HG02588 (cell line): Measurements from ENCODE around the gene NTNG2.

Experiments
- ATAC-seq: cut with Tn5 transposase; IDR thresholded peaks from one replicate; pipeline ENCODE4 v1.9.1; 2021; ENCODE audit warnings: mild to moderate bottlenecking, moderate library complexity; ENCODE audit not compliant: unreplicated experiment

The NTNG2 gene

GRCh38 chr9:132169672-132170392 lies 8.0 kb downstream of the NTNG2 start:
- no peak for ATAC-seq

GRCh38 chr9:132171702-132172101 lies 9.8 kb downstream of the NTNG2 start:
- ATAC-seq = no peak

- no peak for ATAC-seq
Observed at GRCh38 chr9:132172185-132172584, 10.3 kb downstream of the NTNG2 start.

DNA sequence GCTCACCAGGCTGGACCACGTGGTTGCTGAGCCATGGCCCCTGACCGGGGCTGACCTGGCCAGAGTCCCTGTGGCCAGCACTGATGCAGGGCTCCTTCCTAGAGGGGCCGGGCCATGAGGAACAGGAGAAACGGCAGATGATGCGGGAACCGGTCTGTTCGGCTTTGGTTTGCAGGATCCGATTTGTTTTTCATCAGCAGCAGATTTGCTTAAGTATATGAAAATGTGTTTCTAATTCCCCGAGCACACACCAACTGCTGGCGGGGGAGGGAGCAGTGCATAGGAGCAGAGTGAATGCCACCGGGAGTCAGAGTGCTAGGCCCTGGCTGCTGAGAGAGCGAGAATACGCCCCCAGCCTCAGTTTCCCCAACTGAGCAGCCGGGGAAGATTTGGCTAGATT lies 13.6 kb downstream of the NTNG2 start:
- ATAC-seq = no peak

DNA sequence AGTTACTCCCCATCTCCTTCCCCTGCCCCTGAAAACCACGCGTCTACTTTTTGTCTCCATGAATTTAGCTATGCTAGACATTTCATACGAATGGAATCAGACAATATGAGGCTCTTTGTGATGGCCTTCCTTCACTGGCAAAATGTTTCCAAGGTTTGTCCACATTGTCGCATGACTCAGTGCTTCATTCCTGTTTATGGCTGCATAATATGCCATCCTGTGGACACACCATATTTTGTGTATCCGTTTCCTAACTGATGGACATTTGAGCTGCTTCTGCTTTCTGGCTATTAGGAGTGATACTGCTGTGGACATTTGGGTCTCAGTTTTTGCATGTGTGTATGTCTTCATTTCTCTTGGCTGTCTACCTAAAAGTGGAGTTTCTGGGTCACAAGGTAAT lies 14.5 kb downstream of the NTNG2 start:
- no peak for ATAC-seq

GRCh38 chr9:132181796-132182313 lies 20.0 kb downstream of the NTNG2 start:
- no peak for ATAC-seq

DNA sequence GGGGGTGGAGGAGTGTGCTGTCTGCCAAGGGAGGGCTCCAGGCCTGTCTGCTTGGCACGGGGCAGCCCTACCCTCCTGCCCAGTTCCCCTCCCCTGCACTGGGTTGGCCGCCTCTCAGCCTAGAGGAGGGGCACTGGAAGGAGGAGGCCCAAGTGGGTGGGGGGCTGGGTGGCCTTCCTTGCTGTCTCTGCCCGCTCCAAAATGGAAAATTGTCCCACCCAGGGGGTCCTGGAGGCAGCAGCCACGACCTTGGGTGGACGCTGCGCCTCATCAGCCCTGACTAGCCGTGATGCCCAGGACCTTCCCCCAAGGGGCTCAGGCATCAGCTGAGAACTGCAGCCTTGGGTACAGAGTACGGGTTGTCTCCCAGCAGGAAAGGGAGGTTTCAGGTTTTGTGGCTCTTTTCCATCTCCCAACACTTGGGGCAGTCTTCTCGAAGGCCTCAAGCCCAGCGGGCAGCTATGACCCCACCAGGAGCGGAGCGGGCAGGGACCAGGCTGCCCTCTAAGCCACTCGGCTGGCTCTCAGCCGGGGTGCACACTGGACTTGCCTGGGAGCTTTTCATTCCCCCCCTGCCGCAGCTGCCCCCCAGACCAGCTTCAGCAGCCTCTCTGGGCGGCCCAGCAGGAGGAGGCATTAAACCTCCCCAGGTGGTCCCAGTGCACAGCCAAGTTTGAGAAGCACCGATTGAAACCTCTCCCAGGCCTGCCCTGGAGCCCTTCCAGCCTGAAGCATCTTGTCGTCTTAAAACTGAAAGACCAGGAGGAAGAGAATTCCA lies 20.6 kb downstream of the NTNG2 start:
- no peak for ATAC-seq

- no peak for ATAC-seq
Observed at GRCh38 chr9:132183134-132183533, 21.3 kb downstream of the NTNG2 start.

DNA sequence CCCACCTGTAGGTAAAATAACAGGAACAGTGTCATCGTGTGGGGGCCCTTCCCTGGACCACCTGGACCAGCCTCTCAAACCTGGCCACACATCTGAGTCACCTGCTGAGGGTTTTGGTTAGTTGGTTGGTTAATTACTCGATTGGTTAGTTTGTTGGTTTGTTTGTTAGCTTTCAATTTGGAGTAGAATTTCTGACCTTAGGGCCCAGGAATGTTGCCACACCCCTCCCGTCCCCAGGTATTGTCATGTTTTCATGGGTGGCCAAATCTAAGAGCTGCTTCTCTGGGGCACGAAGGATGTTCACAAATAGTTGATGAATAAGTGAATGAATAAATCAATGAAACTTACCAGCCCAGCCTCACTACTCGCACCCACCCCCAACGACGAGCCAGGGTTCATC lies 21.9 kb downstream of the NTNG2 start:
- ATAC-seq = no peak

GRCh38 chr9:132184124-132184523 lies 22.3 kb downstream of the NTNG2 start:
- ATAC-seq = no peak

GRCh38 chr9:132185073-132186009 lies 23.5 kb downstream of the NTNG2 start:
- ATAC-seq = no peak

DNA sequence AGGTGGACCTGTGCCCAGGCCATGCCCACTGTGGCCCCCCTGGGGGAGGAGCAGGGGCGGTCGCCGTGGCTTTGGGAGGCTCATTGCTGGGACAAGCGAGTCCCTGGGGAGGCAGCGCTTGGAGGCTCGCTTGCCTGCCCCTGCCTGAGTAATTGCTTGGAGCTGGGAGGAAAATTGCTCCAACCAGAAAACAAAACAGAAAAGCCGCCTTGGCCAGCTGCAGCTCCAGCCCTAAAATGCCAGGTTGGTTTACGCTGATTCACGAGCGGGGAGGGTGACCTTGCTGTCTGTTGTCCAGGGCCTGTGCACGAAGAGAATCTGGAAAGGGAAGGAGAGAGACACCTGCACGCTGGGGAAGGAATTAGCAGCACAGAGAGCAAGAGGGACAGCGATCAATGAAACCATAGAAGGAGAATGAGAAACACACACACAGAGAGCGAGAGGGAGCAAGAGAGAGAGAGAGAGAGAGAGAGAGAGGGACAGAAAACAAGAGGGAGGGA lies 25.3 kb downstream of the NTNG2 start:
- ATAC-seq = no peak

GRCh38 chr9:132190966-132191365 lies 29.1 kb downstream of the NTNG2 start:
- ATAC-seq = no peak

GRCh38 chr9:132192728-132193127 lies 30.9 kb downstream of the NTNG2 start:
- no peak for ATAC-seq

DNA sequence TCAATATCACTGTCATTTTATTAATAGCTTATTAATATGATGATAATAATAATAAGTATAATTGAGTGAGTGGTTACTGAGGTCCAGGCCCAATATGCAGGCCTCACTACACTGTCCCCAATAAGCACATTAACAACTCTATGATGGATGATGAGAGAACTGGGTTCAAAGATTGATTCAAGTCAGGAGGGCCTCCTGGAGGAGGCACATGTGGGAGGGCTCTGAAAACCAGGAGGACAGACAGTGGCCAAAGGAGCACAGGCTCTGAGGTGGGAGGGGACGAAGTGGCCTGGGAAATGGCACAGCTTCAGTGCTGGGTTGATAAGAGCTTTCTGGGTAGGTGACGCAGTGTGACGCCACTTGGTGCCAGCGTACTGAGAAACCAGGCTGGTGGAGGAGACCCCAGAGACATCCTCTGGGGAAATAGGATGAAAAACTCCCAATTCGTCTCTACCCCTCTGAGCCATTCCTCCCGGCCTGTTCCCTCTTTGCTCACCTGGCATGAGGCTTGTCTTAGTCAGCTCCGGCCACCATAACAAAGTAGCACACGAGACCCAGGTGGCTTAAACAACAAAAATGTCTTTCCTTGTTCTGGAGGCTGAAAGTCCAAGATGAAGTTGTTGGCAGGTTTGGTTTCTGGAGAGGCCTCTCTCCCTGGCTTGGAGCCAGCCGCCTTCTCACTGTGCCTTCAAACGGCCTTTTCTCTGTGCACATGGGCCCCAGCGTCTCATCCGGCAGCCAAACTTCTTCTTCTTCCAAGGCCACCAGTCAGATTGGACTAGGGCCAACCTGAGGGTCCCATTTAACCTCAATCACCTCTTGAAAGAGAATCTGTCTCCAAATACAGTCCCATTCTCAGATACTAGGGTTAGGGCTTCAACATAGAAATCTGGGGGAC lies 31.6 kb downstream of the NTNG2 start:
- ATAC-seq = no peak

- no peak for ATAC-seq
Observed at GRCh38 chr9:132194508-132194907, 32.6 kb downstream of the NTNG2 start.

GRCh38 chr9:132197315-132197714 lies 35.5 kb downstream of the NTNG2 start:
- no peak for ATAC-seq

DNA sequence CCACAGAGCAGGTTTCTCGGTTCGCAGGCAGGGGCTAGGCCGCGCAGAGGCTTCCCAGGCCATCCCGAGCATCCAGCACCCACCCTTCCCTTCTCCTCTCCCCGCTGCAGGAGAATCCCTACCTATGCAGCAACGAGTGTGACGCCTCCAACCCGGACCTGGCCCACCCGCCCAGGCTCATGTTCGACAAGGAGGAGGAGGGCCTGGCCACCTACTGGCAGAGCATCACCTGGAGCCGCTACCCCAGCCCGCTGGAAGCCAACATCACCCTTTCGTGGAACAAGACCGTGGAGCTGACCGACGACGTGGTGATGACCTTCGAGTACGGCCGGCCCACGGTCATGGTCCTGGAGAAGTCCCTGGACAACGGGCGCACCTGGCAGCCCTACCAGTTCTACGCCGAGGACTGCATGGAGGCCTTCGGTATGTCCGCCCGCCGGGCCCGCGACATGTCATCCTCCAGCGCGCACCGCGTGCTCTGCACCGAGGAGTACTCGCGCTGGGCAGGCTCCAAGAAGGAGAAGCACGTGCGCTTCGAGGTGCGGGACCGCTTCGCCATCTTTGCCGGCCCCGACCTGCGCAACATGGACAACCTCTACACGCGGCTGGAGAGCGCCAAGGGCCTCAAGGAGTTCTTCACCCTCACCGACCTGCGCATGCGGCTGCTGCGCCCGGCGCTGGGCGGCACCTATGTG lies 36.1 kb downstream of the NTNG2 start:
- no peak for ATAC-seq

GRCh38 chr9:132199056-132199455 lies 37.2 kb downstream of the NTNG2 start:
- no peak for ATAC-seq
